KMS-11 (cell line): ENCODE data around the gene NKX2-1.

ENCODE experiments used
- H2AFZ ChIP-seq: fragments of 200-600 bp; sonication (generic); 2 replicates; pipeline ENCODE4 v1.6.1; 2016; ENCODE audit warnings: antibody characterized with exemption, mixed run types, low read depth
- H3K27ac ChIP-seq: fragments of 200-600 bp; sonication (generic); 2 replicates; pipeline ENCODE4 v1.6.1; 2016; ENCODE audit warnings: mild to moderate bottlenecking, mixed run types
- H3K27me3 ChIP-seq: fragments of 200-600 bp; sonication (generic); 2 replicates; pipeline ENCODE4 v1.6.1; 2017; ENCODE audit warnings: mild to moderate bottlenecking, low read depth, mixed run types, moderate library complexity; ENCODE audit not compliant: insufficient read depth
- H3K36me3 ChIP-seq: fragments of 200-600 bp; sonication (generic); 2 replicates; pipeline ENCODE4 v1.6.1; 2017; ENCODE audit warnings: mild to moderate bottlenecking, mixed run types; ENCODE audit not compliant: insufficient read depth
- H3K4me1 ChIP-seq: fragments of 200-600 bp; sonication (generic); 2 replicates; pipeline ENCODE4 v1.6.1; 2016; ENCODE audit warnings: mild to moderate bottlenecking, low read depth, mixed run types; ENCODE audit not compliant: poor library complexity, severe bottlenecking
- H3K4me2 ChIP-seq: fragments of 200-600 bp; sonication (generic); 2 replicates; pipeline ENCODE4 v1.7.0; 2016; ENCODE audit warnings: mild to moderate bottlenecking, mixed run types
- H3K4me3 ChIP-seq: fragments of 200-600 bp; sonication (generic); IDR thresholded peaks from 2 replicates; pipeline ENCODE4 v1.6.1; 2017; ENCODE audit warnings: low read depth, low read length, mixed read lengths; ENCODE audit not compliant: insufficient read depth
- H3K79me2 ChIP-seq: fragments of 200-600 bp; sonication (generic); 2 replicates; pipeline ENCODE4 v1.6.1; 2016; ENCODE audit warnings: low read depth, mixed run types; ENCODE audit not compliant: insufficient read depth
- H3K9ac ChIP-seq: fragments of 200-600 bp; sonication (generic); 2 replicates; pipeline ENCODE4 v1.6.1; 2016; ENCODE audit warnings: mild to moderate bottlenecking, mixed run types
- H4K20me1 ChIP-seq: fragments of 200-600 bp; sonication (generic); 2 replicates; pipeline ENCODE4 v1.6.1; 2016; ENCODE audit warnings: mild to moderate bottlenecking, mixed run types; ENCODE audit not compliant: insufficient read depth
- CTCF ChIP-seq: fragments of 200-600 bp; sonication (generic); conservative IDR thresholded peaks from 2 replicates; pipeline ENCODE4 v1.6.1; 2017; ENCODE audit warnings: low read depth, mild to moderate bottlenecking, antibody characterized with exemption, low read length, moderate library complexity, mixed read lengths

Gene NKX2-1

GRCh38 chr14:36512585-36513003, 7.4 kb downstream of the NKX2-1 start:
- no peaks in the 10 kb centered on the region for H3K27me3 ChIP-seq
- H3K4me1 ChIP-seq = no peaks in the 10 kb centered on the region
- H3K4me3 ChIP-seq = no peak overlapping the region

GRCh38 chr14:36511981-36512584, 7.9 kb downstream of the NKX2-1 start:
- Histone ChIP-seq H3K79me2 (no peaks in the 10 kb centered on the region), H3K36me3 (no peaks in the 10 kb centered on the region), H3K9ac (no peak overlapping the region), H3K4me1 (no peaks in the 10 kb centered on the region), H4K20me1 (no peaks in the 10 kb centered on the region), H3K27me3 (no peaks in the 10 kb centered on the region), H3K27ac (no peak overlapping the region), H3K4me2 (no peak overlapping the region), H3K4me3 (no peak overlapping the region), H2AFZ (no peak overlapping the region)
- TF ChIP-seq CTCF = no peak

More at GRCh38 chr14:36512585-36513003, 7.4 kb downstream of the NKX2-1 start:
- Histone ChIP-seq H3K79me2 (no peaks in the 10 kb centered on the region), H3K27ac (no peak overlapping the region), H3K9ac (no peak overlapping the region), H2AFZ (no peak overlapping the region), H4K20me1 (no peaks in the 10 kb centered on the region), H3K36me3 (no peaks in the 10 kb centered on the region), H3K4me2 (no peak overlapping the region)
- no peak for TF ChIP-seq CTCF

GRCh38 chr14:36510874-36511273, 9.2 kb downstream of the NKX2-1 start:
- Histone ChIP-seq H3K4me2 (no peak overlapping the region), H3K79me2 (no peaks in the 10 kb centered on the region), H3K9ac (no peak overlapping the region), H3K4me3 (no peak overlapping the region), H3K27me3 (no peaks in the 10 kb centered on the region), H3K4me1 (no peaks in the 10 kb centered on the region), H3K27ac (no peak overlapping the region), H3K36me3 (no peaks in the 10 kb centered on the region), H4K20me1 (no peaks in the 10 kb centered on the region), H2AFZ (no peak overlapping the region)
- TF ChIP-seq CTCF = no peak

GRCh38 chr14:36510078-36510799, 9.8 kb downstream of the NKX2-1 start:
- no peak for TF ChIP-seq CTCF
- no peaks in the 10 kb centered on the region for H4K20me1 ChIP-seq
- no peaks in the 10 kb centered on the region for H3K4me1 ChIP-seq
- H3K79me2 ChIP-seq = no peaks in the 10 kb centered on the region
- H2AFZ ChIP-seq = no peak overlapping the region
- H3K9ac ChIP-seq = no peak overlapping the region
- H3K36me3 ChIP-seq = no peaks in the 10 kb centered on the region
- H3K27ac ChIP-seq = no peak overlapping the region
- no peak overlapping the region for H3K4me2 ChIP-seq
- H3K4me3 ChIP-seq = no peak overlapping the region
- H3K27me3 ChIP-seq = no peaks in the 10 kb centered on the region
